ENCODE measurements around the gene HRC.
"Not testable (repeated sequence)": the region's sequence is repeated elsewhere in the genome, so short reads cannot be mapped to it uniquely, and the experiment has no call there.

HRC gene

DNA sequence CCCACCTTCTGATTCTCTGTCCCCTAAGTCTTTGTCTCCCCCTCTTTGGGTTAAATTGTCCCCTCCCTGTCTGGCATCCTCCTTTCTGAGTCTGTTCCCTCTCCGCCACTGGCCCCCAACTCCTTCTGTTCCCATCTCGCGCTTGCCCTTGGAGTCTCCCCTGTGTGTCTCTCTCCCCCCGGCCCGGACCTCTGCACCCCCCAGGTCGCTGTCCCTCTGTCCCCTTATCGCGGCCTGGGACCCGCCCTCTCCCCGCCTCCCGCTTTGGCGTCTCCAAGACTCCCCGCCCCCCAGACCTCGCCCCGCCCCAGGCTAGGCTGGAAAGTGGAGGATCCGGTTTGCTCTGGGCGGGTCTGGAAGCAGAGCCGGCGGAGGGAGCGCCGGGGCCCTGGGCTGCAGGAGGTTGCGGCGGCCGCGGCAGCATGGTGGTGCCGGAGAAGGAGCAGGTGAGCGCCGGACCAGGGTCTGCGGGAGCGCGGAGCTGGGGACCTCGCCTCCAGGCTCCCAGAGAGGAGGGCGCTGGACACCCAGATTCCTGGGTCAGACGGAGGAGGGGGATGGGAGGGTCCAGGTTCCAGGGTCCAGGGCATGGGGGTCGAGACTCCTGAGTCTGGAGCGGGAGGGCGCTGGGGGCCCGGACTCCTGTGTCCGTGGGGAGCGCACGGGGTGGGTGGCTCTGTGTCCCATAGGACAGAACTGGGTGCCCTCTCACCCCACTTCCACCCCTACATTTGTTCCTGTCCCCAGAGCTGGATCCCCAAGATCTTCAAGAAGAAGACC, 2.4 kb upstream of the HRC start, which contains the start of gene TRPM4:
TRPM4 (plus strand) TSS at position 348 of the 780 bp plus-strand sequence; CDS start at position 423, 75 bp downstream.
- peak; percentile 77 for DNase-seq

GRCh38 chr19:49155820-49156346, 687 bp upstream of the HRC start:
- no peak for DNase-seq

DNA sequence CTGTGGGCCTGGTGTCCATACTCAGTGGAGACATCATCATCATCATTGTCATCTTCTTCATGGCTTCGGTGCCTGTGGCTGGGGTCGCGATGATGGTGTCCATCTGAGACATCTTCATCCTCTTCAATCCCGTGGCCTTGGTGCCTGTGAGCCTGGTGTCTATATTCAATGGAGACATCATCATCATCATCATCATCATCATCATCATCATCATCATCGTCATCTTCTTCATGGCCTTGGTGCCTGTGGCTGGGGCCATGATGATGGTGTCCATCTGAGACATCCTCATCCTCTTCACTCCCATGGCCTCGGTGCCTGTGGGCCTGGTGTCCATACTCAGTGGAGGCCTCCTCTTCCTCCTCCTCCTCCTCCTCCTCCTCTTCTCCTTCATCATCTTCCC, 917 bp downstream of the HRC start:
- DNase-seq, result no peak

DNA sequence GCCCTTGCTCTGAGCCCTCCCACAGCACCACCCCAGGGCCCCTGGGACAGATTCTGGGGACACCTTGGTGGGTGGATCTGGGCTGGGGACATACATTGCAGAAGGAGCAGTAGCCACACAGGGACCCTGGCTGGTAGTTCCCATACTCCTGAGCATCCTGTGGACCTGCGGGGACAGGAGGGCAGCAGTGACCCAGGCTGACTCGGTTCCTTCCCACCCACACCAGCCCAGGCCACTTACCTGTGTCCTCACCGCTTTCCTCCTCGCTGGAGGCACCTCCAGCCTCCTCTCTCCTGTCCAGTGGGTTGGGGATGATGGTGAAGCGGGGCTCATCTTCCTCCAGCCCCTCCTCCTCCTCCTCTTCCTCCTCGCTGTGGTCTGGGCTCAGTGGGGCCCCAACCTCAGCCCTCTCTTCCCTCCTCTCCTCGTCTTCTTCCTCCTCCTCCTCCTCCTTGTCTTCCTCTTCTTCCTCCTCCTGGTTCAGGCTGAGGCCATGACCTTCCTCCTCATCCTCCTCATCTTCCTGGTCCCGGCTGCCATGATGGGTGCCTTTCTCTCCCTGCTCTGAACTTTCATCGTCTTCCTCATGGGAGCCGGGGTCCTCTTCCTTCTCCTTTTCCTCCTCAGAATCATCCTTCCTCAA, 1.9 kb downstream of the HRC start:
- DNase-seq, result no peak

DNA sequence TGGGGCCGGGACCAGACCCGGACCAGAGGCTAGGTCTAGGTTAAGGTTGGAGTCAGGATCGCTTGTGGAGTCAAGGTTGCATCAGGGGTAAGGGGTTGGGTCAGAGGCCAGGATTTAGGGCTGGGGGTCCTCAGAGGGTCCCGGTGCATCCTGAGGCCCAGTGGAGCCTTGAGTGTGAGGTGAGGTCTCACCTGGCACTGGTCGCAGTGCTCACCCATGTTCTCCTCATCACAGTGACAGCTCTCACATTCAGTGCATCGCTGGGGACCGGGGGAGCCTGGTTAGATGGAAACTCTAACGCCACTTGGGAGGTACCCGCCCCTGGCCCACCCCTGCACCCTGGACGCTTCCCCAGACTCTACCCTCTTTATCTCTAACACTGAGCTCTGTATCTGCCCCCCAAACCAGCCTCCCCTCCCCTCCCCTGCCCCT, 3.1 kb downstream of the HRC start:
- no peak for DNase-seq

DNA sequence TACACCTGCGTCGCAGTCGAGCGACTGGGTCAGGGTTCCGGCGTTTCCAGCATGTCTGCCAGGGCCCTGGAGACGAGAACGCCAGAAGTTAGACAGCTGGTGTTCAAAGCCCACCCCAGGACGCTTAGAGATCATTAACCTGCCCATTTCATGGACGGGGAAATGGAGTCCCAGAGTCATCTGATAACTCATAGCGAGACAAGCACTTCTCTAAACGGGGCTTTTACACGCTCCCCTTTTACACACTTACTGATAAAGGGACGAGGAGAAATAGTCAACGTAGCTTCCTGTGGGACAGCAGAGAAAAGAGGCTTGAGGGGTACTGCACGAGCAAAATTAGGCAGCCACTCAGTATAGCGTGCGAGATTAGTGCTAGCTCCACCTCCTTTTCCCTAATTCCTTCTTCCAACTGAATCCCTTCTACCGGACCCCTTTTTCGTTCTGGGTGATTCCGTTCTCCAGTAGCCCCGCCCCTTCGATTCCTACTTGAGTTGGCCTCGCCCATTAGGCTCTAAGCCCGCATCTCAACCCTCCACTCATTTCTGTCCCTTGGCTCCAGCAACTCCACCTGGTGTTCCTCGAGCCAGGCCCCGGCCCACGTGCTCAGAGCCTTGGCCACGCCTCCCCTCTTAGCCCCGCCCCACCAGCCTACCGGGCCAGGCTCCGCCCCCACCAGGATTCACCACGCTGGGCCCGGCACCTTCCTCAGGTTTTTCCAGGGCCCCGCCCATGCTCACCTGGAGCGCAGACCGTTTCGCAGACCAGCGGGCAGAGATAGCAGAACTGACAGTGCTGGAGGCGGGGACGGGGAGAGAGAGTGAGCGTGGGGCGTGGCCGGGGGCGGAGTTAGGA, 3.7 kb downstream of the HRC start:
- DNase-seq, result no peak

DNA sequence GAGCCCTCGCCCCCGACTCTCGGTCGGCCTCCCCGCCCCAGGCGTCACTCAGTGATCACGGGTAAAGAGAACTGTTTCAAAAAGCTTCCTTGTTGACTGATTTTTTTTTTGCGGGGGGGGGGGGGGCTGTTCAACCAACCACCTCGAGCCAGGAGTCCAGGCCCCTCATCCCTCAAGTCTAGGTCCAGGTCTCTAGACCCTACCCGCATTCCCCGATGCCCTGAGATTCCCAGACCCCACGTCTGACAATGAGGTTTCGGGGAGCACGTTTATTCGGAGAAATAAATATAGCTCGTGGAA, 4.3 kb downstream of the HRC start:
- DNase-seq, result no peak

DNA sequence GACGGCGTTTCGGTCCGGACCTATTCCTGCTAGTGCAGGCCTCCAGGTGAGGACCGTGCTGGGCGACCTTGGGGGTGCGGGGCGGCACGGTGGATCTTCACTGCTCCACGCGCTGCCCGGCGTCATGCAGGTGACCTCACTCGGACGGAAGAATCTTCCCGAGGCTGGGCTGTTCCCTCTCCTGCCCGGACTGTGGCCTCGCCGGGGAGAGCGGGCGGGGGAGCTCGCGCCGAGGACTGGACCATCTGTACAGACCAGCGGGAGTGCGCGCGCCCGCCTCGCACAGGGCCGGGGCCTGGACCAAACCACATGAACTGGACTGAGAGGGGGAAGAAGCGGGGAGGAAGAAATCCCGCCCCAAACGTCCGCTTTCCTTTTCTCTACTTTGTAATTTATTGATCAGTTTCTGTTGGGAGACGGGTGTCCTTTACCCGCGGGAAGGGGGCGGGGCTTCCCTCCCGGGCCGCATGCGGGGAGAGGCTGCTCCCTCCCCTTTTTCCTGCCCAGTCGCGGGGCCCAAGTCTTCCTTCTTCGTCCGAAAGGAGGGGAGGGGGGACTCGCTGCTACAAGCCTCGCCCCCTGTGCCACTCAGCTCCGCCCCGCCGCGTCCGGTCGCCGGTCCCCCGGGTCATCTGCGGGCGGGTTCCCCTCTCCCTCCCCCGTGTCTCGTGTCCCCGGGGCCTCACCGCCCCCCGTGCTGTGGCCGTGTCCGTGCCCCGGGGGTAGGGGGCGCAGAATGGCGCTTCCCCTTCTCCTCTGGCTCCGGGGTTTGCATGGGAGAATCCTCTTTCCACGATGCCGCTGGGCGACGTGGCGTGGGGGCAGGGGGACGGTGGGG, 4.9 kb downstream of the HRC start:
- peak; percentile 69 for DNase-seq

DNA sequence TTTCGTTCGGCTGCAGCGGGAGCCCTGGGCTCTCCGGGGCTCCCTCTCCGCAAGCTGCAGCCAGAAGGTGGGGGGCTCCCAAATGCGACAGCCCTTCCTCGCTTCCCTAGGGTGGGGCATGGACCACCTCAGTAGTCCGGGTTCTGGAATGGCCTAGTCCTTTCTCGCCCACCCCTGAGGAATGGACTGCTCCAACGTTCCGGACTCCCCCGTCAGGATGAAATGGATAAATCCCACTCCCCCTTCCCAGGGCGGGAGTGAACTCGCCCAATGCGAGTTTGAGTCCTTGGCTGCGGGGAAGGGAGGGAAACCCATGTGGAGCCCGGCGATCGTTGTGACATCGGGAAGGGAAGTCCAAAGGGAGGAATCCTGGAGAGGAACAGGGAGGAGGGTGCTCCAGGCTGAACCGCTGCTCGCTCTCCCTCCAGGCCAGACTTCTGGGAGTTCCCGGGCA, 5.5 kb downstream of the HRC start:
- DNase-seq, result no peak

GRCh38 chr19:49148784-49149651, 6.2 kb downstream of the HRC start:
- peak; percentile 91 for DNase-seq

GRCh38 chr19:49148044-49148682, 7.0 kb downstream of the HRC start:
- DNase-seq, result no peak

DNA sequence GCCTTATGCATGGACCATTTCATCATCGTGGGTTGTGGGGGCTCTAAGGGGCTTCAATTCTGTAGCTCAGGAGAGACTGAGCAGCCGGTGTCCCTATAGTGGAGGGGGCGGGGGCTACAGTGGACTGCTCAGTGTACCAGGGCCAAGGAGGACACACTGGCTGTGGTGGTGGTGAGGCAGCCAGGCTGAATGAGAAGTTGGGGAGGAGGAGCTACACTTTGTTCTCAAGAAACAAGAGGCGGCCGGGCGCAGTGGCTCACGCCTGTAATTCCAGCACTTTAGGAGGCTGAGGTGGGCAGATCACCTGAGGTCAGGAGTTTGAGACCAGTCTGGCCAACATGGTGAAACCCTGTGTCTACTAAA, 8.8 kb downstream of the HRC start:
- DNase-seq, result not testable (repeated sequence)

DNA sequence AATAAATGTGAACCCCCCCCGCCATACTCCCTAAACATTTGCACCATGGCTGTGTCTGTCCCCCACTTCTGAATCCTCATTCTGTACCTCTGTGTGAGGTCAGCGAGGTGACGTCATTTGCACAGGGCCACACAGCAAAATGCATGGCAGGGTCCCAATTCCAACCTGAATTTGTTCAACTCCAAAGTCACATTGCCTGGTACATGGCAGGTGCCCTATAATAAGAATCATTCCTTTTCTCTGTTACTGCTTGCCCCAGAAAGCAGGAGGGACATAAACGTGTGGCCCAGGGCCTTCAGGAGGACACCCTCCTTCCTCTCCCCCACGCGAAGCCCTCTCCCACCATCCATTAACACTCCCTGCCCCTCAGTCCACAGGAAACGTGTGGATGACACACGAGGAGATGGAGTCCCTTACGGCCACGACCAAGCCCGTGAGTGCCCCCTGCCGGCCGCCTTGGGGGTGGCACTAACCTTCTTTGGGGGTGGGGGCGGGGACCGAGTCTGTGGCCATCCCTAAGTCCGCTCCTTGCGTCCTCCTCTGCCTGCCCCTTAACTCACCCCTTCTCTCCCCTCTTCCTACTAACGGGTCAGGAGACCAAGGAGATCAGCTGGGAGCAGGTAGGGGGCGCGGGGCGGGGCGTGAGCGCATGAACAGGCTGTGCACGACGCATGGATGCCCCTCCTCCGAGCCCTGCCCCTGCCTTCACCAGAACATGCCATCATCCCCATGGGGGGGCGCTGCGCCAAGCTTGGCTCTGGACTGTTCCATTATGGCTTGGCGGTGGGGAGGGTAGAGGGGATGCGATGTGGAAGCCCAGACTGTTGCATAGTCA, 9.4 kb downstream of the HRC start:
- DNase-seq, result peak; percentile 95

DNA sequence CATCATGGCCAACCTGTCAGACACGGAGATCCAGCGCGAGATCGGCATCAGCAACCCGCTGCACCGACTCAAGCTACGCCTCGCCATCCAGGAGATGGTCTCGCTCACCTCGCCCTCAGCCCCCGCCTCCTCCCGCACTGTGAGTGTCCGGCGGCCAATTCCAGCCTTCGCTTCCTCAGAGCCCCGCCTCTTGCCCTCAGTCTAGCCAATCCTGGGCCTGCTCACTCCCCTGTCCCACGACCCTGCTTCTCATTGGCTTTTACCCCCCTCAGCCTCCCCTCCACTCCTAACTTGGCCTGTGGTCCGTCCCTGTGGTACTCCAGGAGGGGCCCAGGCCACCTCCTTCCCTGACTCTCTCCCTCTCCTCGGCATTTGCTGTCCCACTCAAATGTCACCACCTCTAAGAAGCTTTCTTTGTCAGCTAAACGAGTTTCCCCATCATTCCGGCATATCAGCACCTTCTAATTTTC, 12.3 kb downstream of the HRC start:
- DNase-seq, result peak; percentile 82

GRCh38 chr19:49141352-49141751, 13.8 kb downstream of the HRC start:
- no peak for DNase-seq

DNA sequence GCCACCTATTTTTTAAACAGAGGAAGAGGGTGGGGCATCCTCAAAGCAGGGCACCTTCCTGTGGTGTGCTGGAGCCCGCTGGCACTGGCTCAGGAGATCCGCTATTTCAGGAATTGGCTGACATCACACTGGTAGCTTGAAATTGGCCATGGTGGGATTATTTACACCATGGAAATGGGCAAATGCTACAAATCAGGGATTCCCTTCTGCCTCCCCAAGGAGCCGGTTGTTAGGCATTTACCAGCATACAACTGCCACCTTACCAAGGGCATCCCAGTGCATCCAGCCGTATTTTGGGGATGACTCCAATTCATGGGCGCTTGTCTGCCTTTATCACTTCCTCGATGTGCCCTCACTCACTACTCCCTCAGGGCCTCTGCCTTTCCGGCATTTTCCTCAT, 14.2 kb downstream of the HRC start:
- no peak for DNase-seq

DNA sequence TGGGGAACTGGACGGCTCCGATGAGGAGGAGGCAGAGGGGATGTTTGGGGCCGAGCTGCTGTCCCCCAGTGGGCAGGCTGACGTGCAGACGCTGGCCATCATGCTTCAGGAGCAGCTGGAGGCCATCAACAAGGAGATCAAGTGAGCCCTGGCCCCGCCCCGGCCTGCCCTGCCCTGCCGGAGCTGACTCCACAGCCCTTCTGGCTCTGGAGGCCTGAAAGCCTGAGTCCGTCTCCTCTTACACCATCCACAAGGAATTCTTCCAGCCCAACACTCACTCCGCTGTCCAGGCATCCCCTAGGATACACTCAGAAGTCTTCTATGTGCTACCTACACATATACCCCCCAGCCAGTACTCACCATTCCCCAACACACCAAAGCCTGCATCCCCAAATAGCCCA, 18.4 kb downstream of the HRC start:
- DNase-seq, result no peak

GRCh38 chr19:49135686-49136085, 19.5 kb downstream of the HRC start:
- no peak for DNase-seq

DNA sequence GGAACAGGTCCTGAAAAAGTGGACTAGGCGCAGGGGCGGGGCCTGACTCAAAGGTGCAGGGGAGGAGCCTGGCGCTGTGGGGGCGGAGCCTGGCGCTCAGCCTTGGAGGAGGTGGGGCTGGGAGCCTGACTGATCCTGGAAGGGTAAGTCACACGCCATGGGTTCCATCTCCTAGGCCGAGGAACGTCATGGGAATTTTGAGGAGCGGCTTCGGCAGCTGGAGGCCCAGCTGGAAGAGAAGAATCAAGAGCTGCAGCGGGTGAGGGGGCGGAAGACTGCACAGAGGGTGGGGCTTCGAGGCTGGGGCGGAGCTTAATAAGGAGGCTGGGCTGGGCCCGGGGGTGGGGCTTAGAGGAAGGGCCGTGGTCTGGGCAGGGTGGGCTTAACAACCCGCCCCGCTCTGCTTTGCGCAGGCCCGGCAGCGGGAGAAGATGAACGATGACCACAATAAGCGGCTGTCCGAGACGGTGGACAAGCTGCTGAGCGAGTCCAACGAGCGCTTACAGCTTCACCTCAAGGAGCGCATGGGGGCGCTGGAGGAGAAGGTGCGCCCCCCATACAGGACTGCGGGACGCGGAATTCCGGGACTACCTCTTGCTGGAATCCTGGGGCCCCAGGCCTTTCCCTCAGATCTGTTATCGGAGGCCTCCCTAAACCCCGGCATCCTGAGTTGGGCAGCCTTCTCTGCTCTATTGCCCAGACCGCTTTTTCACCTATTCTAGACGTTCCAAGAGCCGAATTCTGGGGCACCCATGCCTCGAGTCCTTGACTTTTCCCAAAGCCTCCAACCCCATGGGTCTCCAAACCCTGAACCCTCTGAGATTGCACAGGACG, 21.4 kb downstream of the HRC start:
- DNase-seq, result peak; percentile 78
